NCI-H1436 (cell line): ENCODE data around the gene SIM2.

Experiments
- DNase-seq: peaks from one replicate; lab custom pipeline; 2025; lab: John Stamatoyannopoulos, UW

Gene SIM2

GRCh38 chr21:36699546-36700294 lies 805 bp downstream of the SIM2 start:
- no peak for DNase-seq

DNA sequence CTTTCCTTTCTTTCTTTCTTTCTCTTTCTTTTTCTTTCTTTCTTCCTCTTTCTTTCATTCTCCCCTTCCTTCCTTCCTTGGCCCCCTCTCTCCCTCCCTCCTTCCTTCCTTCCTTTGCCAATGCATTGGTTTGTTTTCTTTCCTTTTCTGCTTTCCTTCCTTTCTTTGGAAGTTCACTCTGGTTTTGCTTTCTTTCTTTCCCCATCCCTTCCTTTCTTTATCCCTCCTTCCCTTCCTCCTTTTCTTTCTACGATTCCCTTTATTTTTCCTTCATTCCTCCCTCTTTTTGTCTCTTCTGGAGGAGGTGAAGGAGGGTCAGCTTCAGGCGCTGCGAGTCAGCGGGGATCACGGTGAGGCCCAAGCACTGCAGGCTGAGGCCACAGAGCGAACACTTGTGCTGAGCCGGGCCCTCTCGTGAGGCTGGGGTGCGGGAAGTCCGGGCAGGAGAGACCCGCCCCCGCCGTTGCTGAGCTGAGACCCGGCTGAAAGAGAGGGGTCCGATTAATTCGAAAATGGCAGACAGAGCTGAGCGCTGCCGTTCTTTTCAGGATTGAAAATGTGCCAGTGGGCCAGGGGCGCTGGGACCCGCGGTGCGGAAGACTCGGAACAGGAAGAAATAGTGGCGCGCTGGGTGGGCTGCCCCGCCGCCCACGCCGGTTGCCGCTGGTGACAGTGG lies 1.5 kb downstream of the SIM2 start:
- DNase-seq = no peak

GRCh38 chr21:36700971-36701755 lies 2.2 kb downstream of the SIM2 start:
- no peak for DNase-seq

DNA sequence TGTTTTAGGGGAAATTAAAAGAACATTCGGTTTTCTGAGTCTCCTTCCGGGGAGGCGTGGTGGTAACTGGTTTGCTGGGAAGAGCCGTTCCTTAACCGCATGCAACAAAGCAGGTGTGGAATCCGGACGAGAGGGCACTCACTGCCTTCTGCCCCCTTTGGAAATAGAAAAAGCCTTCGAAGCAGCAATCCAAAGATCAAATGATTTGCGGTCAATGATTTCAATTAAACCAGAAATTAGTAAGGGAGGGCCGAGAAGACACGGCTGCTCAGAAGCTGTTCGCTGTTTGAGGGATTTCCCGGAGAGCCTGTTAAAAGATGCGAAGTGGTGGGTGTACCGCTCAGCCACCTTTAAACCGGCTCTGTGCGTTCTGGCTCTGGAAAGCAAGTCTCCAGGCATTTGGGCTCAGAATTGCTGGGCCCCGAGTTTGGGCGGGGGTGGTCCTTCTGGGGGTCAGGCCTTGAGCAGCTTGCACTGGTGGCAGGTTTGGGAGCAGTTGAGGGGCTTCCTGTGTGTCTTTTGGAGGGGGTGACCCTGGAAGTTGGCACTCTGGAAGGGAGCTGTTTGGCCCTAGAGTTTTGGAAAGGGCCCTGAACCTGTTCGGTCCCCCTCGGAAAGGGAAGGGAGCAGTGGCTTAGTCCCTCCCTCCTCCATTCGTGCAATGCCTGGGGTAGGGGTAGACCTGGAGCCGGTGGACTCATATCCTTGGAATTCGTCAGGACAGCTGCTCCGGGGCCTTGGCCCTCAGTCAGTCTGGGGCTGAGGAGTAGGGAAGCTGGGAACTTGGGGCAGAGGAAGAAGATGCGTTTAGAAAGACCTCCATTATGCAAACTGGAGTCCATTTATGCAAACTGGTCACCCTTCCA lies 3.1 kb downstream of the SIM2 start:
- DNase-seq = no peak

DNA sequence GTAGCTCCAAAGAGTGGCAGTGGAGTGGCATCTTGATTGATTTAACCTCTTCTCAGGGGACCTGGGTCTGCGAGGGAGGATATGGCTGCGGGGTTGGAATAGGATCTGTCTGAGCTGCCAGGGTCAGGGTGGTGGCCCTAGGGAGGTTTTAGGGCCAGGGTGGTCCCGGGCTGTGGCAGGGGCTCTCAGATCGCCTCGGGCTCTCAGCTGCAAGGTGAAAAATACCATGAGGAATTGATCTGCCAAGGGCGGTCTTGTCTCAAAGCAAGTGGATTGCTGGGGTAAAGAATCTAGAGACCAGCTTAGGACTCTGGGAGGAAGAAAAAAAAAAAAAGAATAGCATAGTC lies 3.7 kb downstream of the SIM2 start:
- no peak for DNase-seq

DNA sequence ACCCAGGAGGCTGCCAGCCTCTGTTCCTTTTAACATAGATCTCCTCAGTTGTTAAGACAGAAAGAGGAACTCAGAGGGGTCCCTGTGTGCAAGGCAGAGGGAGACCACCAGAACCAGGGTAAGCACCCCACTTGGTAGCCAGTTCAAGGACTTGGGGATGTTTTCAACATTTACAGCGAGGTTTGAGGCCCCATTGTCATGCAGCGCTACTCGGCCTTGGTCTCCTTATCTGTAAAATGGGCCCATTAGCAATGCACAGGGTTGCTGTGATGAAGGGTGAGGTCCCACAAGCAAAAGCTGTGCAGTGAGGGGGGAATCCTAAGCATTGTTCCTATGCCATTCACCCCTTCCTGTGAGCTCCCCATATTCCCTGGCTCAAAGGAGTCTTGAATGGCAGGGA lies 4.2 kb downstream of the SIM2 start:
- no peak for DNase-seq

DNA sequence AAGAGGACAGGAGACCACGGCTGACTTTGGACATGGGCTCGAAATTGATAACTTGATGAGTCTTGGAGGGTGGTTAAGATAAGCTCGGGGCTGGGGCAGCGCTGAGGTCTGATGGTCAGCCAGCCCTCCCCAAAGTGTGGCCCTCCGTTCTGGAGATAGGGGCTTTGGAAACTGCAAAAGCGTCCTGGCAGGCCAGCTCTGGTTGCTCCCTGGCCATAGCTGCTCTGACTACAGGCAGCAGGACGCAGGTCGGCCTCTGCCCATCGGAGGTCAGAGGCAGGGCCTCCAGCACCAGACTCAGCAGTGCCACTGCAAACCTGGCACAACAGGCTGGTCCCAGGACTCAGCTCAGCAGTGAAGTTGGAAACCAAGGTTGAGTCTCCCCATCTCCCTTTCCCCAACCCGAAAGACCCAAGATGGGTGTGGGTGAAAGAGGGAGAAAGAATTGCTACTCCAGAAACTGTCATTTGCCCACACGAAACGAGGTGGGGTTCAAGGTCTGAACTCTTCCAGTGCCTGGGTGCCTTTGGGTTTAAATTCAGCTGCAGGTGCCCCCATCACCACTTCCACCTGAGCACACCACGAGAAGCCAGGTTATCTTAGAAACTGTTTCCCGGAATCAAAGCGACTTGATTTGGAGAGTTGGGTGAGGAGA lies 4.8 kb downstream of the SIM2 start:
- no peak for DNase-seq

- DNase-seq = no peak
Observed at GRCh38 chr21:36704281-36704957, 5.5 kb downstream of the SIM2 start.

DNA sequence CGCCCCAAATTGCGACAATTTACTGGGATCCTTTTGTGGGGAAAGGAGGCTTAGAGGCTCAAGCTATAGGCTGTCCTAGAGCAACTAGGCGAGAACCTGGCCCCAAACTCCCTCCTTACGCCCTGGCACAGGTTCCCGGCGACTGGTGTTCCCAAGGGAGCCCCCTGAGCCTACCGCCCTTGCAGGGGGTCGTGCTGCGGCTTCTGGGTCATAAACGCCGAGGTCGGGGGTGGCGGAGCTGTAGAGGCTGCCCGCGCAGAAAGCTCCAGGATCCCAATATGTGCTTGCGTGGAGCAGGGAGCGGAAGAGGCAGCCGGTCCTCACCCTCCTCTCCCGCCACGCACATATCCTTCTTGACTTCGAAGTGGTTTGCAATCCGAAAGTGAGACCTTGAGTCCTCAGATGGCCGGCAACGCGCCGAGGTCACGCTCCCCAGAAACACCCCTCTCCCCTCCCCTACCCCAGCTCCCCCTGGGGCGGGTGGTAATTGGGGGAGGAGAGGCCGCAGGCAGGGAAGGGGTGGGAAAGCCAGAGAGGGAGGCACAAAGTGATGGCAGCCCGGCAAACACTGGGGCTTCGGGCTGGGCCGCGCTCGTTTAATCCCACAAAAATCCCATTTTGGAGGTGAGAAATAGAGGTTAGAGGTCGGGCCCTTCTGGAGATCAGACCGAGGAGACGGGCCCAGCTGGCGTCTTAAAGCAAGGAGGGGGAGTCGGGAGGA lies 6.2 kb downstream of the SIM2 start:
- no peak for DNase-seq

DNA sequence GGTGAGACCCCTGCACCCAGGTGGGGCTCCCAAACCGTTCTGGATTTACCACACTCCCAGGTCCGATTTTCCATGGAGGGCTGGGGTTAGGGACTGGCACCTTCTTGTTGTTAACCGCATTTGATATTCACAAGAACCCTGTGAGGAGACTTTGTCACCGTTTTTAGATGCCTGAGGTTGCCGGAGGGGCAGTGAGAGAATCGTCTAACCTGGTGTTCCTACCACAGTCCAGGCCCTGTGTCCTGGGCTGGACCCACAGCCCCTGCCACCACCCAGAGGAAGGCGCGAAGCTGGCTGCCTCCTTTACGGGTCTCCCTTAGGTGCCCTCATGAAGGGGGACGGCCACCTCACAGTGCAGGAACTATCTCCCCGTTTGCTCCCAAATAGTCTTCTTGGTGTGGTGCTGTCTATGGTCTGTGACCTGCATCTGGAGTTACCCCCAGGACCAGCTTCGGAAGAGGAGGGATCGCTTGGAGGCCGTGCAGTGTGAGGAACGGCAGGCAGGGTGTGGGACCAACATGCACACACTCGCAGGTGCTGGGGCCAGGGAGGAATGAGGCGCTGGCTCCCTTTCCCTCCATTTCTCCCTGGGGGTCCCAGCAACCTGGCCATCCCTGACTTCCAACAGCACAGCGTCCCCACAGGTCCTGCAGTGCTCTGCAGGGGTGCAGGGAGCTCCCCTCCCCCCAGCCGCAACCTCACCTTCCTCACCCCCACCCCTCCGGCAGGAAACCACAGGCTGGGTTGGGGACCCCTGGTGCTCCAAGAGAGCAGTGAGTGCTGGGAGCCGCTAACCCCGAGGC lies 7.0 kb downstream of the SIM2 start:
- DNase-seq = no peak

- no peak for DNase-seq
Observed at GRCh38 chr21:36706482-36706852, 7.6 kb downstream of the SIM2 start.

GRCh38 chr21:36706951-36707762 lies 8.2 kb downstream of the SIM2 start:
- no peak for DNase-seq

GRCh38 chr21:36707763-36708285 lies 8.9 kb downstream of the SIM2 start:
- no peak for DNase-seq

DNA sequence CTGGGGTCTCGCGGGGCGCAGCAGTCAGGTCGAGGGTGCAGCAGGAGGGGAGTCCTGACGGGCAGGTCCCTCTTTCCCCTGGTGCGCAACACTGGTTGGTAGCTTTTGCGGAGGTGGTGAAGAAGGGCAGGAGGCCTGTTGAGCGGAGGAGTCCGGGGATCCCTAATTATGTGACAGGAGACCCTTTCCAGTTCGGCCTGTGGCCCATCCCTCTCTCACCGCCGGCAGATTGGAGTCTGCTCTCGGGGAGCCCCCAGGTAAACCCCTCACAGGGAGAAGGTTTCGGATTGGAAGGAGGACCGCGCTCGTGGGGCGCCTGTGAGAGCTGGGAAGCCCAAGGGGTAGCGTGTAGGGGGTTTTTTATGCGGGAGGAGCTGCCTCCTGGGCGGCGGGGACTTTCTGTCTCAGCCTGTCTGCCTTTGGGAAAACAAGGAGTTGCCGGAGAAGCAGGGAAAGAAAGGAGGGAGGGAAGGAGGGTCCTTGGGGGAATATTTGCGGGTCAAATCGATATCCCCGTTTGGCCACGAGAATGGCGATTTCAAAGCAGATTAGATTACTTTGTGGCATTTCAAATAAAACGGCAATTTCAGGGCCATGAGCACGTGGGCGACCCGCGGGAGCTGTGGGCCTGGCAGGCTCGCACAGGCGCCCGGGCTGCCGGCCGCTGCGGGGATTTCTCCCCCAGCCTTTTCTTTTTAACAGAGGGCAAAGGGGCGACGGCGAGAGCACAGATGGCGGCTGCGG lies 9.5 kb downstream of the SIM2 start:
- no peak for DNase-seq

GRCh38 chr21:36709030-36709867 lies 10.3 kb downstream of the SIM2 start:
- no peak for DNase-seq

- no peak for DNase-seq
Observed at GRCh38 chr21:36709868-36710728, 11.2 kb downstream of the SIM2 start.
